Psoas muscle (tissue), 8 donors: ENCODE measurements around the gene NFS1. TPM values are rescaled to one million over a fixed set of nuclear protein-coding genes. Genes with fewer than 3 reads are reported as not detected.
"Not testable (repeated sequence)": the region's sequence is repeated elsewhere in the genome, so short reads cannot be mapped to it uniquely, and the experiment has no call there.

Source experiments
- ATAC-seq, 4 donors: fragments of 200-7000 bp; cut with Tn5 transposase; one replicate each; pipeline ENCODE4 v1.9.1; 2020; ENCODE audit warnings: moderate library complexity in 3 of 4, mild to moderate bottlenecking in 2 of 4
- DNase-seq, 2 donors: peaks; one replicate each; pipeline ENCODE4 v3.0.0-alpha.2; 2020
- H3K27ac ChIP-seq: fragments of 200-600 bp; one replicate; pipeline ENCODE4 v1.8.0; 2022
- H3K27me3 ChIP-seq, 3 donors: fragments of 200-600 bp in 1 of 3; one replicate each; pipeline versions ENCODE4 v1.6.1 to v1.8.0; 2013 to 2022; ENCODE audit warnings: low read length in 2 of 3, mild to moderate bottlenecking in 2 of 3, moderate library complexity in 1 of 3; ENCODE audit not compliant: insufficient read depth in 3 of 3
- H3K36me3 ChIP-seq, 2 donors: fragments of 200-600 bp in 1 of 2; one replicate each; pipeline versions ENCODE4 v1.6.1 to v1.8.0; 2013 to 2022; ENCODE audit warnings: low read depth in 1 of 2, mild to moderate bottlenecking in 1 of 2, moderate library complexity in 1 of 2; ENCODE audit not compliant: insufficient read depth in 1 of 2
- H3K4me1 ChIP-seq: fragments of 200-600 bp; one replicate; pipeline ENCODE4 v1.8.0; 2022
- H3K4me3 ChIP-seq: fragments of 200-600 bp; one replicate; pipeline ENCODE4 v1.8.0; 2022; ENCODE audit warnings: mild to moderate bottlenecking
- H3K9me3 ChIP-seq: fragments of 200-600 bp; one replicate; pipeline ENCODE4 v1.8.0; 2022
- WGBS, 3 donors: extraction: QIAGEN DNeasy Blood & Tissue Kit; methylation state at CpG; one replicate each; pipeline versions ENCODE4 v1.1.6 to v1.1.7; 2013; 5-methylcytosine and 5-hydroxymethylcytosine counted together
- intact Hi-C, 2 donors: fragments of 100-400 bp; cut with DNase I; formaldehyde crosslinking; loops; one replicate each; pipeline versions ENCODE4 v1.11.0 to v1.14.2; 2022
- polyA plus RNA-seq, 3 donors: library from polyadenylated mRNA; stranded (reverse); fragments of 200-250 nt; gene quantifications; one replicate each; pipeline ENCODE4 v1.2.3, GENCODE V29; 2013
- total RNA-seq, 4 donors: library from RNA; stranded (reverse); fragmentation: NEBNext Ultra II Directional in 2 of 4; extraction: Animal tissue kit (Norgen Biotek cat#: 25700) in 2 of 4; gene quantifications; one replicate each; pipeline versions ENCODE4 v1.2.1 to v1.2.4, GENCODE V29; 2021 to 2023
- TF ChIP-seq, protein P1 (sequence below): fragments of 200-600 bp; IDR thresholded peaks from one replicate; pipeline ENCODE4 v1.8.0; 2022; ENCODE audit warnings: antibody characterized with exemption
- donor health status: healthy with polysubstance abuse.
- donor health status: DM: no; HTN: no; CAD: no; lungs with moderate emphysema.
- donor health status: Bipolar disorder and iron deficiency.
- donor health status: healthy.
- donor health status: DM: yes; HTN: yes; CAD: no.
- donor health status: DM: no; HTN: no; CAD: no.
- donor health status: DM: no; HTN: no; CAD: no.
- donor health status: DM: yes; HTN: yes; CAD: no.

NFS1 gene
- total and polyA plus RNA-seq, 7 donors: 19.8 to 45.0 (median 35.2) TPM

DNA sequence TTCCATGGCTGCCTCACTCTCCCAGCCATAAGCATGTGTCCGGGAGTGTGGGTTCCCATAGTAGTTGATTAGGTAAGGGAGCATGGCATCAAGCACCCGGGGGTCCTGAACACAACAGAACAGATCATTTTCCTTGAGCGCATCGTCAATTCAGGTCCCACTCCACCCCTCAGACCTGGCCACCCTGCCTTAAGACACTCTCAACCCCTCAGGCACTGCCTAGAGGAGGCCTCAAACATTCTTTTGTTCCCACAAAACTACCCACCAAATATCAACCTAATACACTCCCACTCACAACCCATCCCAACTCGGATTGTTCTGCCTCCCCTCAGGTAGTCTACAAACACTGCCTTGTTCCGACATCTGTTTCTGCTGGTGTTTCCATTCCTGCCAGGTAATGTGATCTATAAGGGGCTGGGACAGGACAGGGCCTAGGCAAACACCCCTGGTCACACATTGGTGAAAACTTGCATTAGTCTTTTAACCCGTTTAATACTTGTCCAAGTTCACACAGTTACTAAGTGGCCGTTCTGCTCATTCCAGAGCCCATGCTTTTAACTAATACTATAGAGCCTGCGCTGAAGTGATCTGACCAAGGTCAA is 1.4 kb downstream of the NFS1 start:
- Histone ChIP-seq H3K4me3 (peak overlapping the region; percentile 94), H3K9me3 (no peaks in the 10 kb centered on the region), H3K4me1 (peaks cover 26% of the 10 kb centered on the region), H3K36me3 (peaks cover 8 to 65% of the 10 kb centered on the region in 2 donors), H3K27ac (no peak overlapping the region), H3K27me3 (no peaks in the 10 kb centered on the region)
- TF ChIP-seq, protein P1, sequence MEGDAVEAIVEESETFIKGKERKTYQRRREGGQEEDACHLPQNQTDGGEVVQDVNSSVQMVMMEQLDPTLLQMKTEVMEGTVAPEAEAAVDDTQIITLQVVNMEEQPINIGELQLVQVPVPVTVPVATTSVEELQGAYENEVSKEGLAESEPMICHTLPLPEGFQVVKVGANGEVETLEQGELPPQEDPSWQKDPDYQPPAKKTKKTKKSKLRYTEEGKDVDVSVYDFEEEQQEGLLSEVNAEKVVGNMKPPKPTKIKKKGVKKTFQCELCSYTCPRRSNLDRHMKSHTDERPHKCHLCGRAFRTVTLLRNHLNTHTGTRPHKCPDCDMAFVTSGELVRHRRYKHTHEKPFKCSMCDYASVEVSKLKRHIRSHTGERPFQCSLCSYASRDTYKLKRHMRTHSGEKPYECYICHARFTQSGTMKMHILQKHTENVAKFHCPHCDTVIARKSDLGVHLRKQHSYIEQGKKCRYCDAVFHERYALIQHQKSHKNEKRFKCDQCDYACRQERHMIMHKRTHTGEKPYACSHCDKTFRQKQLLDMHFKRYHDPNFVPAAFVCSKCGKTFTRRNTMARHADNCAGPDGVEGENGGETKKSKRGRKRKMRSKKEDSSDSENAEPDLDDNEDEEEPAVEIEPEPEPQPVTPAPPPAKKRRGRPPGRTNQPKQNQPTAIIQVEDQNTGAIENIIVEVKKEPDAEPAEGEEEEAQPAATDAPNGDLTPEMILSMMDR: no peak
- WGBS, 3 donors: 60 to 65% (median 65%) methylated on average over 9 of the region's 9 CpGs
- ATAC-seq (no peak), DNase-seq (no peak)
- intact Hi-C loops: loop anchor here in 1 of 2 donors (10.0 kb wide), 1 partner anchor 93 kb away; no protein-coding TSS in a partner anchor

DNA sequence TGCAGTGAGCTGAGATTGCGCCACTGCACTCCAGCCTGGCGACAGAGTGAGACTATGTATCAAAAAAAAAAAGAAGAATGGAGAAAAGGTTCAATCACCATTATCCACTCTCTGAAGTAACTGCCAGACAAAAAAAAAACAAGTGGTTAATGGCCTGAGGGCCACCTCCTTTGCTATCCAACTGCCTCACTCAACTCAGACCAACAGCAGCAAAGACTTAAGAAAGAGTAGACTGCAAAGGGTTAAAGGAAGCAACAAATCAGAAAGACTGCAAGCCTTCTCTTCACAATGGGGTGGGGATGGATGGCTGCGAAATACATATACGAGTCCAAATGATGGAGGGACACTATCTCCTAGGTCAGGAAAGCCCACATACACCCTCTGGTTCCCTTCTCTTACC is 3.2 kb downstream of the NFS1 start:
- H3K36me3 ChIP-seq: peaks cover 2 to 65% of the 10 kb centered on the region in 2 donors
- H3K4me3 ChIP-seq: no peak overlapping the region
- DNase-seq (no peak), ATAC-seq (no peak)
- no peaks in the 10 kb centered on the region for H3K9me3 ChIP-seq
- 77 to 95% (median 84%) methylated on average over 4 of the region's 4 CpGs for WGBS, 3 donors
- TF ChIP-seq, protein P1: no peak
- intact Hi-C loops: loop anchor here in 1 of 2 donors (10.0 kb wide), 1 partner anchor 91 kb away; no protein-coding TSS in a partner anchor
- H3K27me3 ChIP-seq: no peaks in the 10 kb centered on the region
- H3K4me1 ChIP-seq: peaks cover 21% of the 10 kb centered on the region
- H3K27ac ChIP-seq: no peak overlapping the region

DNA sequence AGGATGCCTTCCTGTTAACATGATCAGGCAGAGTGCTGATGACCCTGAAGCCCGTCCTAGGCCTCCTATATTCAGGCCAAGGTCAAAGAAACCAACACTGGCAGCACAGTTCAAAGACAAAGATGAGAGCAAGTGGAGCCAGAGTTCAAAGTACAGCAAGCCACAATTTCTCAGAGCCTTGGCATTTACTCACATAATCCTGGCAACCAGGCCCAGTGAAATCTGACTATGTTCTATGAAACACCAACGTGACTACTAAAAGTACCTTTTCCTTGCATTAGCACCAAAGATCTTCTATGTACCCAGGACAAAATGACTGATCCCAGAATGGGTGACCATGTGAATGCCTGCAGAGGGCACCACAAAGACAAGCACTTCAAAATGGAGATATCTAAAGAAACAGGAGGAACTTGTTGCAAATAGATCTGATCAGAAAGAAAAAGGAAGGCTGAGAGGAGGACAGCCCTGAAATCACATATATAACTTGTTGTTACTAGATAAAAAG is 3.9 kb downstream of the NFS1 start:
- ATAC-seq: no peak
- intact Hi-C loops: loop anchor here in 1 of 2 donors (10.0 kb wide), 1 partner anchor 90 kb away; no protein-coding TSS in a partner anchor
- 34 to 77% (median 64%) methylated on average over 2 of the region's 2 CpGs for WGBS, 3 donors
- no peaks in the 10 kb centered on the region for H3K9me3 ChIP-seq
- H3K27ac ChIP-seq: no peak overlapping the region
- no peaks in the 10 kb centered on the region for H3K27me3 ChIP-seq
- DNase-seq: no peak
- H3K36me3 ChIP-seq: peaks cover 2 to 66% of the 10 kb centered on the region in 2 donors
- TF ChIP-seq, protein P1: no peak
- peaks cover 14% of the 10 kb centered on the region for H3K4me1 ChIP-seq
- no peak overlapping the region for H3K4me3 ChIP-seq

DNA sequence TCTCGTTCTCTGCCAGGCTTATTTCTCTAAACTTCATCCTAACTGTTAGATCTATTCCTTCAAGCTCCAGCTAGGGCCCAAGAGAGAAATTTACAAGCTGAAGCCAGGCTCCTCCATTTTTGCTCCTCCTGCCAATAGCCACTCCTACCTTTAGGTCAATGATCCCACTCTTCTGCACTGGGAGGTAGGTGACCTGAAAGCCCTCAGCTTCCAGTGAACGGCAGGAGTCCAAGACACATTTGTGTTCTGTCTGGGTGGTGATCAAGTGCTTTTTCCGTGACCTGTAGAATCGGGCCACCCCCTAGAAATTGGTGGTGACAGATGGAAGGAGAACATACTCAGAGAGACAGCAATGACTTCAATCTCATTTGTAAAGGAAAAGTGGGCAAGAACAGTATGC is 8.9 kb downstream of the NFS1 start:
- intact Hi-C loops: loop anchor here (5.0 to 10.0 kb wide), 2 partner anchors 85 to 442 kb away; no protein-coding TSS in a partner anchor
- H3K4me3 ChIP-seq: no peak overlapping the region
- H3K9me3 ChIP-seq: no peaks in the 10 kb centered on the region
- ATAC-seq (no peak), DNase-seq (no peak)
- peaks cover 5 to 100% of the 10 kb centered on the region in 2 donors for H3K36me3 ChIP-seq
- H3K4me1 ChIP-seq: no peaks in the 10 kb centered on the region
- TF ChIP-seq, protein P1: no peak
- 80 to 88% (median 86%) methylated on average over 4 of the region's 4 CpGs for WGBS, 3 donors
- H3K27me3 ChIP-seq: no peaks in the 10 kb centered on the region
- no peak overlapping the region for H3K27ac ChIP-seq

DNA sequence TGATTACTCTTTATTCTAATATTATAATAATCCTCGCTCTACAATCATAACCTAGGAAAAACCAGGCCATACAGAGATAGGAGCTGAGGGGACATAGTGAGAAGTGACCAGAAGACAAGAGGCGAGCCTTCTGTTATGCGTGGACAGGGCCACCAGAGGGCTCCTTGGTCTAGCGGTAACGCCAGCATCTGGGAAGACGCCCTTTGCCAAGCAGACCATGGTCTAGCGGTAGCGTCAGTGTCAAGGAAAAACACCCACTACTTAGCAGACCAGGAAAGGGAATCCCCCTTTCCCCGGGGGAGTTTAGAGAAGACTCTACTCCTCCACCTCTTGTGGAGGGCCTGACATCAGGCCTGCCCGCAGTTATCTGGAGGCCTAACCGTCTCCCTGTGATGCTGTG is 12.3 kb downstream of the NFS1 start:
- H3K9me3 ChIP-seq, H3K27ac ChIP-seq, H3K4me3 ChIP-seq, H3K4me1 ChIP-seq, ATAC-seq, intact Hi-C loops, DNase-seq, H3K27me3 ChIP-seq: not testable (repeated sequence)
- 92 to 94% (median 94%) methylated on average over 11 of the region's 11 CpGs for WGBS, 3 donors
- H3K36me3 ChIP-seq: peaks cover 3 to 76% of the 10 kb centered on the region in 2 donors

DNA sequence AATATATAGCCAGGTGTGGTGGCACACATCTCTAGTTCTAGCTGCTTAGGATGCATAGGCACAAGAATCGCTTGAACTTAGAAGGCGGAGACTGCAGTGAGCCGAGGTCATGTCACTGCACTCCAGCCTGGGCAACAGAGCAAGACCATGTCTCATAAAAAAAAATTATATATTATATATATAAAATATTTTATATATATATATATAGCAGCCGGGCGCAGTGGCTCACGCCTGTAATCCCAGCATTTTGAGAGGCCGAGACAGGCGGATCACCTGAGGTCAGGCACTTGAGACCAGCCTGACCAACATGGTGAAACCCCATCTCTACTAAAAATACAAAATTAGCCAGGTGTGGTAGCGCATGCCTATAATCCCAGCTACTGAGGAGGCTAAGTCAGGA is 13.8 kb downstream of the NFS1 start:
- ATAC-seq, H3K4me3 ChIP-seq, H3K9me3 ChIP-seq, DNase-seq, H3K27me3 ChIP-seq, H3K4me1 ChIP-seq, intact Hi-C loops, H3K27ac ChIP-seq: not testable (repeated sequence)
- H3K36me3 ChIP-seq: peaks cover 3 to 75% of the 10 kb centered on the region in 2 donors
- WGBS, 3 donors: 94 to 98% (median 97%) methylated on average over 9 of the region's 9 CpGs
